GM12878 (cell line): ENCODE measurements around the gene STARD10. TPM values are rescaled to one million over a fixed set of nuclear protein-coding genes. Genes with fewer than 3 reads are reported as not detected.
"Not testable (repeated sequence)": the region's sequence is repeated elsewhere in the genome, so short reads cannot be mapped to it uniquely, and the experiment has no call there.

ENCODE experiments used
- ATAC-seq: fragments of 200-7000 bp; cut with Tn5 transposase; 3 replicates; pipeline ENCODE4 v1.9.1; 2020; ENCODE audit warnings: mild to moderate bottlenecking, moderate library complexity
- BruUV-seq: library from RNA; stranded (reverse); fragments of 400-500 nt; replicated peaks from 2 replicates; lab custom pipeline; 2021; lab: Mats Ljungman, UMichigan
- CTCF ChIA-PET: fragments of 300-600 bp; sonication (Branson Sonifier 250); formaldehyde crosslinking; extraction: SDS; loops from one replicate; lab custom pipeline; 2021; ENCODE audit warnings: inconsistent platforms; lab: Yijun Ruan, JAX
- POLR2A ChIA-PET: fragments of 350-600 bp; formaldehyde crosslinking; extraction: SDS; loops from one replicate; lab custom pipeline; 2021; ENCODE audit warnings: inconsistent platforms; lab: Charles Lee
- RAD21 ChIA-PET: fragments of 300-600 bp; sonication (Branson Sonifier 250); formaldehyde crosslinking; loops from one replicate; lab custom pipeline; 2023; ENCODE audit warnings: antibody characterized with exemption; ENCODE audit not compliant: unreplicated experiment; lab: Charles Lee
- SMC1A ChIA-PET: fragments of 300-600 bp; sonication (Branson Sonifier 250); formaldehyde crosslinking; loops from one replicate; lab custom pipeline; 2023; ENCODE audit not compliant: unreplicated experiment, uncharacterized antibody; lab: Charles Lee
- DNase-seq: peaks from one replicate; pipeline ENCODE4 v3.0.0-alpha.2; 2011; ENCODE audit warnings: low read depth, low spot score
- FAIRE-seq: peaks from 3 replicates; lab custom pipeline; 2011; peaks lifted over from hg19 to GRCh38; lab: Jason Lieb, UNC
- H2AFZ ChIP-seq: 2 replicates; pipeline ENCODE4 v1.6.0; 2011; ENCODE audit warnings: low read depth, low read length, control low read depth; ENCODE audit not compliant: control insufficient read depth
- H3K27ac ChIP-seq: 2 replicates; pipeline ENCODE4 v1.5.1; 2011; ENCODE audit warnings: control low read depth; ENCODE audit not compliant: control insufficient read depth, insufficient read depth
- H3K27me3 ChIP-seq, 2 experiments: replicated peaks in 1 of 2; 2 replicates each; pipeline versions ENCODE4 v1.6.0 to v1.6.1; 2011; ENCODE audit warnings: low read length in 1 of 2; ENCODE audit not compliant: control insufficient read depth in 2 of 2, insufficient read depth in 2 of 2
- H3K36me3 ChIP-seq, 2 experiments: 2 replicates each; pipeline ENCODE4 v1.5.1; 2011; ENCODE audit warnings: low read length in 1 of 2; ENCODE audit not compliant: control insufficient read depth in 2 of 2, insufficient read depth in 2 of 2
- H3K4me1 ChIP-seq: 2 replicates; pipeline ENCODE4 v1.6.1; 2011; ENCODE audit warnings: mild to moderate bottlenecking, low read length, moderate library complexity, mixed read lengths; ENCODE audit not compliant: control insufficient read depth, insufficient read depth
- H3K4me2 ChIP-seq: 2 replicates; pipeline ENCODE4 v1.6.0; 2011; ENCODE audit warnings: control low read depth; ENCODE audit not compliant: control insufficient read depth, insufficient read depth
- H3K4me3 ChIP-seq: fragments of 200-600 bp; sonication (generic); 2 replicates; pipeline ENCODE4 v1.5.1; 2016
- H3K79me2 ChIP-seq: 2 replicates; pipeline ENCODE4 v1.6.0; 2011; ENCODE audit warnings: low read length; ENCODE audit not compliant: control insufficient read depth, insufficient read depth
- H3K9ac ChIP-seq: 2 replicates; pipeline ENCODE4 v1.8.0; 2011; ENCODE audit warnings: low read length, control low read depth, mixed read lengths; ENCODE audit not compliant: control insufficient read depth, insufficient read depth
- H3K9me3 ChIP-seq: replicated peaks from 3 replicates; pipeline ENCODE4 v1.5.1; 2011; ENCODE audit warnings: mild to moderate bottlenecking, low read length; ENCODE audit not compliant: control insufficient read depth, insufficient read depth
- H4K20me1 ChIP-seq: 2 replicates; pipeline ENCODE4 v1.6.0; 2011; ENCODE audit not compliant: control insufficient read depth, insufficient read depth
- BACH1 ChIP-seq: fragments of 450-650 bp; IDR thresholded peaks from 2 replicates; pipeline ENCODE4 v1.6.1; 2017; ENCODE audit warnings: mild to moderate bottlenecking, borderline replicate concordance
- FOXM1 ChIP-seq: IDR thresholded peaks from 2 replicates; pipeline ENCODE4 v1.6.1; 2012; ENCODE audit warnings: low read depth, mild to moderate bottlenecking, inconsistent platforms, low read length, moderate library complexity
- HDAC6 ChIP-seq: fragments of 200-600 bp; sonication (generic); IDR thresholded peaks from one replicate; pipeline ENCODE4 v1.8.0; 2017; ENCODE audit warnings: antibody characterized with exemption; ENCODE audit not compliant: unreplicated experiment
- MTA2 ChIP-seq: fragments of 450-650 bp; IDR thresholded peaks from 2 replicates; pipeline ENCODE4 v1.6.1; 2016; ENCODE audit warnings: low read depth, mild to moderate bottlenecking, moderate library complexity
- RAD21 ChIP-seq: IDR thresholded peaks from 2 replicates; pipeline ENCODE4 v1.6.1; 2011; ENCODE audit warnings: mild to moderate bottlenecking, low read depth, low read length, moderate library complexity; ENCODE audit not compliant: insufficient read depth
- WGBS: methylation state at CpG from one replicate; pipeline ENCODE4 v1.1.6; 2016; ENCODE audit warnings: low lambda C conversion rate; ENCODE audit not compliant: insufficient replicate concordance, insufficient coverage; ENCODE audit errors: missing lambda C conversion rate; 5-methylcytosine and 5-hydroxymethylcytosine counted together
- in situ Hi-C: fragments of 300-500 bp; cut with MboI; formaldehyde crosslinking; loops from 9 replicates; pipeline ENCODE4 v1.14.3; 2018; ENCODE audit warnings: mixed read lengths
- intact Hi-C: fragments of 100-400 bp; cut with micrococcal nuclease; formaldehyde crosslinking; loops from one replicate; pipeline ENCODE4 v1.14.2; 2022; ENCODE audit not compliant: unreplicated experiment
- polyA plus RNA-seq, 11 experiments: library from polyadenylated mRNA; depleted of rRNA in 4 of 11; unstranded in 6 of 11; stranded (reverse) in 5 of 11; fragments of >200 nt; fragmentation: Nextera tagmentation in 4 of 11; fragmentation: Illumina TruSeq in 1 of 11; extraction: Ambion mirVana in 4 of 11; extraction: Trizol in 1 of 11; gene quantifications; 1 replicate in 1 of 11; 2 replicates in 10 of 11; pipeline versions ENCODE4 v1.2.1 to v1.2.3, GENCODE V29; 2011 to 2016; ENCODE audit warnings: inconsistent platforms in 2 of 11, missing spikeins in 2 of 11, low read depth in 1 of 11
- total RNA-seq, 4 experiments: library from RNA; depleted of rRNA in 3 of 4; stranded (reverse); fragments of >200 nt in 3 of 4; fragmentation: Illumina TruSeq in 1 of 4; extraction: Trizol in 1 of 4; gene quantifications; 2 replicates each; pipeline versions ENCODE4 v1.2.1 to v1.2.3, GENCODE V29; 2013 to 2021
- TF ChIP-seq, protein P1 (sequence below): fragments of 450-650 bp; IDR thresholded peaks from 2 replicates; pipeline ENCODE4 v1.6.1; 2016; ENCODE audit warnings: mild to moderate bottlenecking

Gene STARD10
- total and polyA plus RNA-seq, 10 of the 15 experiments (the other 5 are each of a cell fraction or from before 2014, with no cell fraction given) = 0.15 to 43.2 (median 23.1) TPM

GRCh38 chr11:72811686-72812085 lies 17.8 kb upstream of the STARD10 start:
- DNase-seq, H4K20me1 ChIP-seq, H3K36me3 ChIP-seq, H2AFZ ChIP-seq, in situ Hi-C loops, H3K9ac ChIP-seq, H3K27ac ChIP-seq, ATAC-seq, BruUV-seq, H3K27me3 ChIP-seq, FAIRE-seq, H3K9me3 ChIP-seq: not testable (repeated sequence)
- peaks cover 14% of the 10 kb centered on the region for H3K4me1 ChIP-seq
- intact Hi-C loops = loop anchor here (5.0 to 10.0 kb wide), 2 partner anchors 69 to 227 kb away; no protein-coding TSS in a partner anchor
- ChIA-PET RAD21 (interaction anchor here (1.1 to 4.3 kb wide), 3 partner anchors 18 to 128 kb away, joined by 3 to 45 read pairs (median 8); partner anchors contain the start of gene STARD10), SMC1A (interaction anchor here (1.2 to 2.5 kb wide), 3 partner anchors 83 to 95 kb away, joined by 4 to 11 read pairs (median 4); no protein-coding TSS in a partner anchor), CTCF (interaction anchor here (0.9 to 8.3 kb wide), 3 partner anchors 16 to 86 kb away, joined by 3 to 154 read pairs (median 81); partner anchors contain the start of gene STARD10), POLR2A (interaction anchor here (0.6 to 5.4 kb wide), 6 partner anchors 18 to 282 kb away, joined by 3 to 46 read pairs (median 4); partner anchors contain the start of gene STARD10)
- TF ChIP-seq, protein P1, sequence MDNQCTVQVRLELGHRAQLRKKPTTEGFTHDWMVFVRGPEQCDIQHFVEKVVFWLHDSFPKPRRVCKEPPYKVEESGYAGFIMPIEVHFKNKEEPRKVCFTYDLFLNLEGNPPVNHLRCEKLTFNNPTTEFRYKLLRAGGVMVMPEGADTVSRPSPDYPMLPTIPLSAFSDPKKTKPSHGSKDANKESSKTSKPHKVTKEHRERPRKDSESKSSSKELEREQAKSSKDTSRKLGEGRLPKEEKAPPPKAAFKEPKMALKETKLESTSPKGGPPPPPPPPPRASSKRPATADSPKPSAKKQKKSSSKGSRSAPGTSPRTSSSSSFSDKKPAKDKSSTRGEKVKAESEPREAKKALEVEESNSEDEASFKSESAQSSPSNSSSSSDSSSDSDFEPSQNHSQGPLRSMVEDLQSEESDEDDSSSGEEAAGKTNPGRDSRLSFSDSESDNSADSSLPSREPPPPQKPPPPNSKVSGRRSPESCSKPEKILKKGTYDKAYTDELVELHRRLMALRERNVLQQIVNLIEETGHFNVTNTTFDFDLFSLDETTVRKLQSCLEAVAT = peak; percentile 67; the same call in 1 of the 2 replicates
- peak overlapping the region; percentile 57 for H3K4me3 ChIP-seq
- peaks cover 55% of the 10 kb centered on the region for H3K79me2 ChIP-seq
- H3K4me2 ChIP-seq = peak overlapping the region; percentile 99
- WGBS = 97% methylated on average over 10 of the region's 10 CpGs

DNA sequence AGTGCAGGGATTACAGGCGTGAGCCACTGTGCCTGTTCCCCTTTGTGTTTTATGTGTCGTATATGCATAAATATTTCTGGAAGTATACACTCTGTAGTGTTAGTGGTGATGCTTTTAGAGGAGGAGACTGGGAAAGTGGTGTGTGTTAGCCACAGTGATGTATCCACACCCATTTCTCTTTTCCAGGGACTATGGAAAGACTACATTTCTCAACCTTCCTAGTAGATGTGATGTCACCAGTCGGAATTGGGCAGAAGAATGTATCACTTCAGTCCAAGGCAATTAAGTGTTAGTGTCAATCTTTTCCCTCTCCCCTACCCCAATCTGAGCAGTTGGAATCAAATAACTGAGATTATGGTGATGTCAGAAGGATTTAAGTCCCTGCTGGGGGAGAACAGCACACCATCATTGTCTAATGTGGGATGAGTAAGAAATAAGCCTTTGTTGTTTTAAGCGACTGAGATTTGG lies 14.5 kb upstream of the STARD10 start:
- Histone ChIP-seq H4K20me1 (no peaks in the 10 kb centered on the region), H3K36me3 (peaks cover 0 to 2% of the 10 kb centered on the region in 2 experiments; a peak in 1 of 4 replicates), H3K9me3 (no peaks in the 10 kb centered on the region), H3K79me2 (peaks cover 25% of the 10 kb centered on the region), H3K9ac (no peak overlapping the region), H3K4me3 (no peak overlapping the region), H3K27me3 (no peaks in the 10 kb centered on the region), H2AFZ (no peak overlapping the region), H3K4me2 (no peak overlapping the region), H3K4me1 (peaks cover 9% of the 10 kb centered on the region), H3K27ac (no peak overlapping the region)
- ChIA-PET SMC1A (interaction anchor here (0.9 to 1.5 kb wide), 3 partner anchors 11 to 140 kb away, joined by 3 to 5 read pairs (median 3); no protein-coding TSS in a partner anchor), CTCF (interaction anchor here (0.6 to 1.4 kb wide), 5 partner anchors 12 to 481 kb away, joined by 3 to 7 read pairs (median 6); partner anchors contain the start of gene STARD10), RAD21 (interaction anchor here (1.2 to 1.5 kb wide), 3 partner anchors 8 to 369 kb away, joined by 4 to 5 read pairs (median 4); no protein-coding TSS in a partner anchor), POLR2A (interaction anchor here (1.4 kb wide), 1 partner anchor 10 kb away, joined by 3 read pairs; no protein-coding TSS in a partner anchor)
- ATAC-seq = no peak
- intact Hi-C loops (no loop called here), in situ Hi-C loops (no loop called here)
- no peak for DNase-seq
- TF ChIP-seq RAD21 (no peak), HDAC6 (no peak), MTA2 (no peak), FOXM1 (no peak), BACH1 (no peak)
- FAIRE-seq = no peak
- no TSS peak for BruUV-seq
- 98% methylated on average over 4 of the region's 4 CpGs for WGBS
